Testis (tissue), 3 donors: ENCODE measurements around the gene SLFN12. TPM values are rescaled to one million over a fixed set of nuclear protein-coding genes. Genes with fewer than 3 reads are reported as not detected.

Source experiments
- DNase-seq: peaks from one replicate; pipeline ENCODE4 v3.0.0-alpha.2; 2019
- H3K27ac ChIP-seq, 2 donors: fragments of 200-600 bp; sonication (generic); one replicate each; pipeline ENCODE4 v1.5.1; 2019
- H3K27me3 ChIP-seq: fragments of 200-600 bp; sonication (generic); one replicate; pipeline ENCODE4 v1.5.1; 2019
- H3K36me3 ChIP-seq: fragments of 200-600 bp; sonication (generic); one replicate; pipeline ENCODE4 v1.5.1; 2017; ENCODE audit warnings: low read depth; ENCODE audit errors: missing control alignments
- H3K4me1 ChIP-seq: fragments of 200-600 bp; sonication (generic); one replicate; pipeline ENCODE4 v1.5.1; 2019
- H3K4me3 ChIP-seq, 2 donors: fragments of 200-600 bp; sonication (generic); one replicate each; pipeline ENCODE4 v1.5.1; 2017 to 2019
- H3K9me3 ChIP-seq: fragments of 200-600 bp; sonication (generic); one replicate; pipeline ENCODE4 v1.5.1; 2017
- CTCF ChIP-seq, 3 experiments: fragments of 450-650 bp in 2 of 3; fragments of 200-600 bp in 1 of 3; sonication (generic) in 1 of 3; IDR thresholded peaks; one replicate each; pipeline ENCODE4 v1.5.1; 2016 to 2019; ENCODE audit warnings: antibody characterized with exemption in 3 of 3, mild to moderate bottlenecking in 2 of 3, moderate library complexity in 1 of 3
- POLR2A ChIP-seq: fragments of 450-650 bp; IDR thresholded peaks from one replicate; pipeline ENCODE4 v1.6.1; 2017; ENCODE audit warnings: antibody characterized with exemption, mild to moderate bottlenecking, moderate library complexity
- WGBS, 2 donors: methylation state at CpG; one replicate each; pipeline ENCODE4 v1.1.5; 2018; 5-methylcytosine and 5-hydroxymethylcytosine counted together
- intact Hi-C: fragments of 100-400 bp; cut with DNase I; formaldehyde crosslinking; loops from one replicate; pipeline ENCODE4 v1.15.1; 2023; ENCODE audit warnings: low total_unique reads
- polyA plus RNA-seq: library from polyadenylated mRNA; stranded (reverse); fragments of 350-450 nt; fragmentation: Illumina TruSeq; extraction: RNeasy Lipid Tissue Mini Kit (QIAGEN cat#74804); gene quantifications from one replicate; pipeline ENCODE4 v1.2.3, GENCODE V29; 2014; ENCODE audit warnings: low read depth, low replicate concordance; ENCODE audit not compliant: insufficient read depth
- total RNA-seq, 2 donors: library from RNA; depleted of rRNA; stranded (reverse); fragments of >200 nt; gene quantifications; one replicate each; pipeline ENCODE4 v1.2.3, GENCODE V29; 2016

Gene SLFN12
- total and polyA plus RNA-seq, 3 donors from 2014 or later, result 2.6 to 4.7 (median 2.9) TPM

GRCh38 chr17:35390663-35391062, 41.6 kb downstream of the SLFN12 start:
- 47 to 50% methylated on average over 2 of the region's 2 CpGs for WGBS, 2 donors
- Histone ChIP-seq H3K27ac (no peak overlapping the region), H3K27me3 (no peaks in the 10 kb centered on the region), H3K36me3 (no peaks in the 10 kb centered on the region), H3K4me3 (no peak overlapping the region), H3K9me3 (no peaks in the 10 kb centered on the region), H3K4me1 (no peaks in the 10 kb centered on the region)
- intact Hi-C loops, result no loop called here
- no peak for DNase-seq
- TF ChIP-seq CTCF (IDR thresholded peaks at IDR 0.05) (no peak), POLR2A (no peak)

- DNase-seq, result no peak
- TF ChIP-seq POLR2A (no peak), CTCF (IDR thresholded peaks at IDR 0.05) (no peak)
- no peaks in the 10 kb centered on the region for H3K4me1 ChIP-seq
- 80 to 83% methylated on average over 1 to 2 of the region's 2 CpGs for WGBS, 2 donors
- no peak overlapping the region for H3K4me3 ChIP-seq
- H3K27ac ChIP-seq, result no peak overlapping the region
- H3K36me3 ChIP-seq, result no peaks in the 10 kb centered on the region
- no peaks in the 10 kb centered on the region for H3K27me3 ChIP-seq
- H3K9me3 ChIP-seq, result no peaks in the 10 kb centered on the region
- intact Hi-C loops, result no loop called here
Measured at GRCh38 chr17:35390156-35390555, 42.1 kb downstream of the SLFN12 start.

- no peaks in the 10 kb centered on the region for H3K27me3 ChIP-seq
- H3K27ac ChIP-seq, result no peak overlapping the region
- no peak for DNase-seq
- no peak overlapping the region for H3K4me3 ChIP-seq
- H3K36me3 ChIP-seq, result no peaks in the 10 kb centered on the region
- no peaks in the 10 kb centered on the region for H3K4me1 ChIP-seq
- TF ChIP-seq CTCF (IDR thresholded peaks at IDR 0.05), result no peak
- no peak for TF ChIP-seq POLR2A
- intact Hi-C loops, result no loop called here
- H3K9me3 ChIP-seq, result no peaks in the 10 kb centered on the region
Measured at GRCh38 chr17:35387496-35387895, 44.8 kb downstream of the SLFN12 start.

- Histone ChIP-seq H3K4me1 (no peaks in the 10 kb centered on the region), H3K27me3 (no peaks in the 10 kb centered on the region), H3K9me3 (no peaks in the 10 kb centered on the region), H3K4me3 (no peak overlapping the region), H3K36me3 (no peaks in the 10 kb centered on the region), H3K27ac (no peak overlapping the region)
- TF ChIP-seq CTCF (IDR thresholded peaks at IDR 0.05) (no peak), POLR2A (no peak)
- 65 to 71% methylated on average over 3 of the region's 3 CpGs for WGBS, 2 donors
- no peak for DNase-seq
- intact Hi-C loops, result no loop called here
Measured at GRCh38 chr17:35377706-35378105, 54.6 kb downstream of the SLFN12 start.

DNA sequence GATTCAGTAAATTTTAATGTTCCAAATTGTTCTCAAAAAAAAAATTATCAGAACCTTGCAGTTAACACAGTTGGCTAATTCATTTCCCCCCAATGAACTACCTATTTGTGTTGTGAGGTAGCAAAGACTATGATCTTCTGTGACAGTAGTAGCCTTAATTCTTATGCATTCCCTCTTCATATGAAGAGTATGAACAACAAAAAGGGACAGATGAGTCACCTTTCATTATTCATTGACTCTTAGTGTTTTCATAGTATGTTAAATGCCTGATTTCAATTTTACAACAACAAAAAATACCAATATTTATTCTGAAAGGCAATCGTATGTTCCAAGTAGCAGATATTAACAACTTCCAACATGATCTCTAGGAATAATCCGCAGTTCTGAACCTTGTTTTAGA, 55.2 kb downstream of the SLFN12 start:
- Histone ChIP-seq H3K27ac (no peak overlapping the region), H3K4me3 (no peak overlapping the region), H3K27me3 (no peaks in the 10 kb centered on the region), H3K9me3 (no peaks in the 10 kb centered on the region), H3K36me3 (no peaks in the 10 kb centered on the region), H3K4me1 (no peaks in the 10 kb centered on the region)
- no peak for DNase-seq
- TF ChIP-seq POLR2A, result no peak
- no peak for TF ChIP-seq CTCF (IDR thresholded peaks at IDR 0.05)
- intact Hi-C loops, result no loop called here
- 77 to 82% methylated on average over 2 of the region's 2 CpGs for WGBS, 2 donors
